Endothelial cell of umbilical vein (primary cell): ENCODE data around the gene ZFHX2. TPM values are rescaled to one million over a fixed set of nuclear protein-coding genes. Genes with fewer than 3 reads are reported as not detected.

ENCODE experiments used
- BruUV-seq: library from RNA; stranded (reverse); fragments of 400-500 nt; replicated peaks from 2 replicates; lab custom pipeline; 2021; lab: Mats Ljungman, UMichigan
- CTCF ChIA-PET: fragments of 300-600, 350-600 bp; sonication (Branson Sonifier 250); formaldehyde crosslinking; loops from one replicate; lab custom pipeline; 2021; ENCODE audit warnings: antibody characterized with exemption, inconsistent platforms; lab: Charles Lee
- POLR2A ChIA-PET: fragments of 300-600, 350-600 bp; sonication (Branson Sonifier 250); formaldehyde crosslinking; loops from one replicate; lab custom pipeline; 2021; ENCODE audit warnings: antibody characterized with exemption, inconsistent platforms; lab: Charles Lee
- DNase-seq: peaks from one replicate; pipeline ENCODE4 v3.0.0-alpha.2; 2011; ENCODE audit warnings: low read depth, low spot score
- FAIRE-seq: peaks from 2 replicates; lab custom pipeline; 2011; peaks lifted over from hg19 to GRCh38; lab: Jason Lieb, UNC
- H2AFZ ChIP-seq: 2 replicates; pipeline ENCODE4 v1.6.0; 2012; ENCODE audit warnings: low read depth, low read length, control low read depth, inconsistent platforms
- H3K27ac ChIP-seq: 2 replicates; pipeline ENCODE4 v1.5.1; 2011; ENCODE audit warnings: low read depth, mild to moderate bottlenecking, control low read depth, low read length, moderate library complexity; ENCODE audit not compliant: insufficient read depth
- H3K27me3 ChIP-seq, 2 experiments: 2 replicates each; pipeline versions ENCODE4 v1.6.0 to v1.6.1; 2011; ENCODE audit warnings: low read length in 2 of 2, mixed read lengths in 1 of 2; ENCODE audit not compliant: control insufficient read depth in 2 of 2, insufficient read depth in 2 of 2
- H3K36me3 ChIP-seq, 2 experiments: 2 replicates in 1 of 2; 3 replicates in 1 of 2; pipeline ENCODE4 v1.5.1; 2011; ENCODE audit warnings: low read length in 2 of 2, mild to moderate bottlenecking in 1 of 2, moderate library complexity in 1 of 2; ENCODE audit not compliant: control insufficient read depth in 2 of 2, insufficient read depth in 2 of 2; ENCODE audit errors: extremely low read depth in 1 of 2
- H3K4me1 ChIP-seq: 3 replicates; pipeline ENCODE4 v1.5.1; 2011; ENCODE audit warnings: mild to moderate bottlenecking, low read length; ENCODE audit not compliant: control insufficient read depth, insufficient read depth; ENCODE audit errors: extremely low read depth
- H3K4me2 ChIP-seq: 2 replicates; pipeline ENCODE4 v1.6.1; 2011; ENCODE audit warnings: low read length, control low read depth, mixed read lengths; ENCODE audit not compliant: insufficient read depth
- H3K4me3 ChIP-seq, 3 experiments: fragments of 200-600 bp in 1 of 3; sonication (generic), shearing (Covaris generic) in 1 of 3; replicated peaks in 1 of 3; 2 replicates each; pipeline ENCODE4 v1.5.1; 2011 to 2016; ENCODE audit warnings: control low read depth in 3 of 3, low read length in 3 of 3, mild to moderate bottlenecking in 2 of 3, inconsistent platforms in 1 of 3, low read depth in 1 of 3, moderate library complexity in 1 of 3; ENCODE audit not compliant: insufficient read depth in 1 of 3
- H3K79me2 ChIP-seq: 2 replicates; pipeline ENCODE4 v1.6.0; 2012; ENCODE audit warnings: low read length, inconsistent platforms; ENCODE audit not compliant: control insufficient read depth, insufficient read depth
- H3K9ac ChIP-seq: replicated peaks from 2 replicates; pipeline ENCODE3; 2011; ENCODE audit warnings: low read length, control low read depth; ENCODE audit not compliant: insufficient read depth; ENCODE audit errors: extremely low read depth
- H3K9me1 ChIP-seq: replicated peaks from 3 replicates; pipeline ENCODE4 v1.6.0; 2011; ENCODE audit warnings: mild to moderate bottlenecking, low read length; ENCODE audit not compliant: control insufficient read depth, insufficient read depth; ENCODE audit errors: extremely low read depth
- H3K9me3 ChIP-seq: replicated peaks from 2 replicates; pipeline ENCODE4 v1.5.1; 2012; ENCODE audit warnings: low read length, inconsistent platforms; ENCODE audit not compliant: control insufficient read depth, insufficient read depth
- H4K20me1 ChIP-seq: replicated peaks from 2 replicates; pipeline ENCODE3; 2011; ENCODE audit warnings: mild to moderate bottlenecking, low read length; ENCODE audit not compliant: control insufficient read depth, insufficient read depth; ENCODE audit errors: extremely low read depth
- EZH2 ChIP-seq: IDR thresholded peaks from 2 replicates; pipeline ENCODE4 v1.6.1; 2012; ENCODE audit warnings: borderline replicate concordance, low read depth, mild to moderate bottlenecking, moderate library complexity, low read length, inconsistent platforms; ENCODE audit not compliant: severe bottlenecking
- FOS ChIP-seq: IDR thresholded peaks from 2 replicates; pipeline ENCODE4 v1.6.1; 2011; ENCODE audit warnings: mild to moderate bottlenecking, low read length, moderate library complexity, borderline replicate concordance; ENCODE audit not compliant: insufficient read depth
- GATA2 ChIP-seq: IDR thresholded peaks from 2 replicates; pipeline ENCODE4 v1.7.0; 2011; ENCODE audit warnings: low read depth, mild to moderate bottlenecking, moderate library complexity, mixed read lengths, low read length; ENCODE audit not compliant: insufficient read length, insufficient read depth
- JUN ChIP-seq: IDR thresholded peaks from 2 replicates; pipeline ENCODE4 v1.6.1; 2011; ENCODE audit warnings: borderline replicate concordance, low read depth; ENCODE audit not compliant: insufficient read length, insufficient read depth
- MYC ChIP-seq: IDR thresholded peaks from one replicate; pipeline ENCODE4 v1.6.1; 2011; ENCODE audit warnings: mild to moderate bottlenecking, low read depth, low read length
- POLR2A ChIP-seq: IDR thresholded peaks from 2 replicates; pipeline ENCODE4 v1.6.1; 2012; ENCODE audit warnings: low read depth, mild to moderate bottlenecking, control low read depth, low read length
- POLR2AphosphoS5 ChIP-seq: IDR thresholded peaks from 2 replicates; pipeline ENCODE4 v1.6.1; 2012; ENCODE audit warnings: low read depth, mild to moderate bottlenecking, control low read depth, low read length, moderate library complexity; ENCODE audit not compliant: insufficient read depth
- dilution Hi-C: fragments of 300-500 bp; cut with MboI; formaldehyde crosslinking; loops from one replicate; pipeline ENCODE4 v1.15.0; 2019; ENCODE audit warnings: low sequenced_read_pairs; ENCODE audit not compliant: extremely low pct_ligation_motif_present
- intact Hi-C: fragments of 100-400 bp; cut with micrococcal nuclease; formaldehyde crosslinking; loops from one replicate; pipeline ENCODE4 v1.10.0; 2022
- polyA plus RNA-seq, 4 experiments: library from polyadenylated mRNA; depleted of rRNA in 3 of 4; stranded (reverse) in 3 of 4; unstranded in 1 of 4; fragments of >200 nt; gene quantifications; 2 replicates each; pipeline versions ENCODE4 v1.2.1 to v1.2.3, GENCODE V29; 2011 to 2012; ENCODE audit warnings: missing spikeins in 1 of 4
- total RNA-seq: library from RNA; stranded (reverse); gene quantifications from 2 replicates; pipeline ENCODE4 v1.2.3, GENCODE V29; 2021
- TF ChIP-seq, protein P1 (sequence below), 2 donors: IDR thresholded peaks; 1 replicate in 1 of 2; 2 replicates in 1 of 2; pipeline ENCODE4 v1.5.1; 2011; ENCODE audit warnings: low read length in 2 of 2, mild to moderate bottlenecking in 2 of 2, moderate library complexity in 2 of 2, control low read depth in 1 of 2, inconsistent platforms in 1 of 2, low read depth in 1 of 2; ENCODE audit not compliant: insufficient read depth in 1 of 2; ENCODE audit errors: extremely low read depth in 1 of 2
- TF ChIP-seq, protein P2 (sequence below): IDR thresholded peaks from 2 replicates; pipeline ENCODE4 v1.6.1; 2011; ENCODE audit not compliant: insufficient read depth, insufficient read length

The ZFHX2 gene
- total and polyA plus RNA-seq, 2 donors (not counting 3 experiments of a cell fraction or from before 2014, with no cell fraction given), result 0.25 to 2.3 TPM

DNA sequence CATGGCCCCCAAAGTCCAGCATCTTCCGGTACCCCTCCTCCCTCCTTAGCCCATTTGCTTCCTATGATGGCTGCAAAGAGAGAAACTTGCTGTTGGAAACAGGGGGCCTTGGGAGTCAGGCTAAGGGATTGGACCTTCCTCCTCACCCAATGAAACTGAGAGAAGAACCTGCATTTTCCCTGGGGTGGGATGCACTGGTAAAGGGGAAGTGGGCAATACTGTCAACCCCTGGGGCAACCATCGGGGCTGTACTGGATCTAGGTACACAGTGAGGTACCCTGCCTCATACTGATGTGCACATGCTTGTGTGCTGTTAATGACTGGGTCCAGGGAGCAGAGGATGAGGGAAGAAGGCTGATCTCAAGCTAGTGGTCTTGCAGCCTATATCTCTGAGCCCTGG, 38.0 kb upstream of the ZFHX2 start:
- Histone ChIP-seq H3K79me2 (no peaks in the 10 kb centered on the region), H2AFZ (no peak overlapping the region), H3K4me3 (no peak overlapping the region), H4K20me1 (no peaks in the 10 kb centered on the region), H3K9ac (no peak overlapping the region), H3K9me1 (no peaks in the 10 kb centered on the region), H3K36me3 (no peaks in the 10 kb centered on the region), H3K27ac (no peak overlapping the region), H3K4me2 (no peak overlapping the region), H3K9me3 (no peaks in the 10 kb centered on the region), H3K4me1 (peaks cover 5% of the 10 kb centered on the region), H3K27me3 (no peaks in the 10 kb centered on the region)
- FAIRE-seq, result no peak
- CTCF ChIA-PET, result interaction anchor here (0.8 to 2.8 kb wide), 22 partner anchors 8 to 341 kb away, joined by 3 to 95 read pairs (median 5); partner anchors contain the start of genes DHRS2, JPH4 and ZFHX2
- TF ChIP-seq MYC (no peak), POLR2AphosphoS5 (no peak), POLR2A (no peak), GATA2 (no peak), EZH2 (no peak), FOS (no peak), JUN (no peak)
- TF ChIP-seq, protein P1, sequence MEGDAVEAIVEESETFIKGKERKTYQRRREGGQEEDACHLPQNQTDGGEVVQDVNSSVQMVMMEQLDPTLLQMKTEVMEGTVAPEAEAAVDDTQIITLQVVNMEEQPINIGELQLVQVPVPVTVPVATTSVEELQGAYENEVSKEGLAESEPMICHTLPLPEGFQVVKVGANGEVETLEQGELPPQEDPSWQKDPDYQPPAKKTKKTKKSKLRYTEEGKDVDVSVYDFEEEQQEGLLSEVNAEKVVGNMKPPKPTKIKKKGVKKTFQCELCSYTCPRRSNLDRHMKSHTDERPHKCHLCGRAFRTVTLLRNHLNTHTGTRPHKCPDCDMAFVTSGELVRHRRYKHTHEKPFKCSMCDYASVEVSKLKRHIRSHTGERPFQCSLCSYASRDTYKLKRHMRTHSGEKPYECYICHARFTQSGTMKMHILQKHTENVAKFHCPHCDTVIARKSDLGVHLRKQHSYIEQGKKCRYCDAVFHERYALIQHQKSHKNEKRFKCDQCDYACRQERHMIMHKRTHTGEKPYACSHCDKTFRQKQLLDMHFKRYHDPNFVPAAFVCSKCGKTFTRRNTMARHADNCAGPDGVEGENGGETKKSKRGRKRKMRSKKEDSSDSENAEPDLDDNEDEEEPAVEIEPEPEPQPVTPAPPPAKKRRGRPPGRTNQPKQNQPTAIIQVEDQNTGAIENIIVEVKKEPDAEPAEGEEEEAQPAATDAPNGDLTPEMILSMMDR (IDR thresholded peaks at IDR 0.05; ENCODE audit: extremely low read depth in 1 of 2, insufficient read depth in 1 of 2, low read depth in 1 of 2, low read length in 2 of 2), result no peak
- TF ChIP-seq, protein P2, sequence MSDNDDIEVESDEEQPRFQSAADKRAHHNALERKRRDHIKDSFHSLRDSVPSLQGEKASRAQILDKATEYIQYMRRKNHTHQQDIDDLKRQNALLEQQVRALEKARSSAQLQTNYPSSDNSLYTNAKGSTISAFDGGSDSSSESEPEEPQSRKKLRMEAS, result no peak
- dilution Hi-C loops (no loop called here), intact Hi-C loops (loop anchor here (1.0 to 2.0 kb wide), 3 partner anchors 43 to 340 kb away; no protein-coding TSS in a partner anchor)
- DNase-seq, result no peak
- no TSS peak for BruUV-seq
- POLR2A ChIA-PET, result no interaction called here
